Nephron progenitor cell (in vitro differentiated cells): ENCODE data around the gene FARP1.
A peak's percentile ranks its signal among the peaks of the same experiment; 100 is the strongest.

ENCODE experiments used
- DNase-seq: peaks from one replicate; pipeline ENCODE4 v3.0.0; 2021
- H3K27ac Mint-ChIP-seq: 2 replicates; pipeline ENCODE4 v1.8.0; 2021; ENCODE audit warnings: mild to moderate bottlenecking, moderate library complexity, mixed read lengths
- H3K27me3 Mint-ChIP-seq: 2 replicates; pipeline ENCODE4 v1.8.0; 2021; ENCODE audit warnings: mild to moderate bottlenecking, low read depth, mixed read lengths; ENCODE audit not compliant: poor library complexity
- H3K36me3 Mint-ChIP-seq: 2 replicates; pipeline ENCODE4 v1.8.0; 2021; ENCODE audit warnings: low read depth, mixed read lengths
- H3K4me1 Mint-ChIP-seq: 2 replicates; pipeline ENCODE4 v1.8.0; 2021; ENCODE audit warnings: mixed read lengths
- H3K4me3 Mint-ChIP-seq: 2 replicates; pipeline ENCODE4 v1.8.0; 2021; ENCODE audit warnings: mild to moderate bottlenecking, moderate library complexity, mixed read lengths
- H3K9me3 Mint-ChIP-seq: 2 replicates; pipeline ENCODE4 v1.8.0; 2021; ENCODE audit warnings: mild to moderate bottlenecking, moderate library complexity, mixed read lengths
- TF ChIP-seq, protein P1 (sequence below): fragments of 200-600 bp; sonication (generic); IDR thresholded peaks from 2 replicates; pipeline ENCODE4 v1.5.0; 2021; ENCODE audit warnings: antibody characterized with exemption

The FARP1 gene

GRCh38 chr13:98487522-98487921, 344.6 kb downstream of the FARP1 start:
- H3K27ac Mint-ChIP-seq, result peak overlapping the region; percentile 92
- no peaks in the 10 kb centered on the region for H3K9me3 Mint-ChIP-seq
- DNase-seq, result no peak
- H3K4me3 Mint-ChIP-seq, result no peak overlapping the region
- TF ChIP-seq, protein P1, sequence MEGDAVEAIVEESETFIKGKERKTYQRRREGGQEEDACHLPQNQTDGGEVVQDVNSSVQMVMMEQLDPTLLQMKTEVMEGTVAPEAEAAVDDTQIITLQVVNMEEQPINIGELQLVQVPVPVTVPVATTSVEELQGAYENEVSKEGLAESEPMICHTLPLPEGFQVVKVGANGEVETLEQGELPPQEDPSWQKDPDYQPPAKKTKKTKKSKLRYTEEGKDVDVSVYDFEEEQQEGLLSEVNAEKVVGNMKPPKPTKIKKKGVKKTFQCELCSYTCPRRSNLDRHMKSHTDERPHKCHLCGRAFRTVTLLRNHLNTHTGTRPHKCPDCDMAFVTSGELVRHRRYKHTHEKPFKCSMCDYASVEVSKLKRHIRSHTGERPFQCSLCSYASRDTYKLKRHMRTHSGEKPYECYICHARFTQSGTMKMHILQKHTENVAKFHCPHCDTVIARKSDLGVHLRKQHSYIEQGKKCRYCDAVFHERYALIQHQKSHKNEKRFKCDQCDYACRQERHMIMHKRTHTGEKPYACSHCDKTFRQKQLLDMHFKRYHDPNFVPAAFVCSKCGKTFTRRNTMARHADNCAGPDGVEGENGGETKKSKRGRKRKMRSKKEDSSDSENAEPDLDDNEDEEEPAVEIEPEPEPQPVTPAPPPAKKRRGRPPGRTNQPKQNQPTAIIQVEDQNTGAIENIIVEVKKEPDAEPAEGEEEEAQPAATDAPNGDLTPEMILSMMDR, result no peak
- H3K27me3 Mint-ChIP-seq, result peaks cover 3% of the 10 kb centered on the region
- peaks cover 5% of the 10 kb centered on the region for H3K36me3 Mint-ChIP-seq
- H3K4me1 Mint-ChIP-seq, result peaks cover 100% of the 10 kb centered on the region

DNA sequence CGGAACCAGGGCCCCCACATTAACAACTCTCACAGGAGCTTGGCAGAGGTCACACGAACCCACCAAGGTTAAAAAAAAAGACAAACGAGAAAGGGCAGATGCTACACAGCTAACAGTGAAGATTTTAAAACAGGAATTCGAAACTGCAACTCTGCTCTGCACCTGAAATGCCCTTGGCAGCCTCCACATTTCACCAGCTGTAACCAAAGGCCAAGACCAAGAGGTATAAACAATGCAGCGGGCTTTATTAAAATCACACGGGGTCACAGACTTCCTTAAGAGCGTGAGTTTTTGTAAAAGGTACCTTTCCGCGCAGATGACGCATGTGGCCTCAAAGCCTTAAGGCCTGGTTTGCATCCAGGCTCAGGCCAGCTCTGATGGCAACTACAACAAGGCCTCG, 345.8 kb downstream of the FARP1 start:
- H3K4me1 Mint-ChIP-seq, result peaks cover 99% of the 10 kb centered on the region
- H3K27ac Mint-ChIP-seq, result peak overlapping the region; percentile 92
- H3K27me3 Mint-ChIP-seq, result peaks cover 3% of the 10 kb centered on the region
- peaks cover 5% of the 10 kb centered on the region for H3K36me3 Mint-ChIP-seq
- no peak overlapping the region for H3K4me3 Mint-ChIP-seq
- no peaks in the 10 kb centered on the region for H3K9me3 Mint-ChIP-seq
- TF ChIP-seq, protein P1, result no peak
- no peak for DNase-seq

- TF ChIP-seq, protein P1, result no peak
- H3K4me1 Mint-ChIP-seq, result peaks cover 93% of the 10 kb centered on the region
- peak overlapping the region; percentile 92 for H3K27ac Mint-ChIP-seq
- peaks cover 5% of the 10 kb centered on the region for H3K27me3 Mint-ChIP-seq
- no peaks in the 10 kb centered on the region for H3K9me3 Mint-ChIP-seq
- H3K4me3 Mint-ChIP-seq, result peak overlapping the region; percentile 1
- H3K36me3 Mint-ChIP-seq, result peaks cover 8% of the 10 kb centered on the region
- DNase-seq, result no peak
Measured at GRCh38 chr13:98489446-98490194, 346.7 kb downstream of the FARP1 start.

DNA sequence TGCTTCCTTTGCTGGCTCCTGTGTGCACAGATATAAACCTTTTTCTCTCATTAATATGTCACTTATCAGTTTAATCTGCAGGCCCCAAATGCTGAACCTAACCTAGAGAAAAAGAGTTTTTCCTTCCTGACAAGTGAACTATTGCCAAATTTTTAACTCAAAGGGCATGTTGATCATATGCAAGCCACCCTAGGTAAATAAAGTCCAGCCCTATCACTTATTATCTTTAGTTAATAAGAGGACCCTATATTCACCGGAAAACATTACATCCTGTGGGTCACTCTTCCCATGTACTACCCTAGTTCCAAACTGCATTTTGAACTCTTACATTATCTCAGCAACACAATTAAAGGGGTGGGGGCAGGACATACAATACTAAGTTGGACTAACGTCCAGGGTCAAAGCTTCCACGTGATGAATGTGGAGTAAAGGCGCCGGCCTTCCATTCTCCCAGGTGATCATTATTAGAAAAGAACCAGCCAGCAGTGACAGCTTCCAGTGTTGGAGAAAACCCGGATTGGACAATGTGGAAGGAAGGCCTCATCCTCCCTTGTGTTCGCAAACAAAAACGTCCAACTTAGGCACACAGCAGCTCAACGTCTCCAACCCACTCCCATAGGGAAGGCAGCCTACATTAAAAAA, 347.4 kb downstream of the FARP1 start:
- Mint-ChIP-seq H3K9me3 (no peaks in the 10 kb centered on the region), H3K36me3 (peaks cover 10% of the 10 kb centered on the region), H3K27ac (peak overlapping the region; percentile 90), H3K27me3 (peaks cover 5% of the 10 kb centered on the region), H3K4me3 (peak overlapping the region; percentile 66), H3K4me1 (peaks cover 93% of the 10 kb centered on the region)
- DNase-seq, result no peak
- TF ChIP-seq, protein P1, result no peak

DNA sequence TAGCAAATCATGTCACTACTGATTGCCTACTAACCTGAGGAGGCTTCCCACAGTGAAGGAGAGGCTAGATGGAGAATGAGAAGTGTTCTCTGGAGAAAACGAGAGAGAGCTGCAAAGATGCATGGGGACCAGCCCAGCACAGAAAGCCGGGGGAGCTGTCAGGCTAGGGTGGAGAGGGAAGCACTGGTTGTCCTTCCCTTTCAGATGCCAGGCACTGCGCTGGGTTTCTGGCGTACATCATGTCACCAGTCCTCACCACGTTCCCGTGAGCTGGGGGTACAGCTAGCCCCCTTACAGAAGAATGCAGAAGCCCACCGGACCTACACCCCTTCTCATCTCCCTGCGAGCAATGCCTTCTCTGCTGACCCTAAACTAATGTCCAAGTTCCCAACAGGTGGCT, 348.0 kb downstream of the FARP1 start:
- TF ChIP-seq, protein P1, result no peak
- Mint-ChIP-seq H3K4me3 (peak overlapping the region; percentile 66), H3K9me3 (no peaks in the 10 kb centered on the region), H3K27me3 (peaks cover 5% of the 10 kb centered on the region), H3K27ac (peak overlapping the region; percentile 90), H3K4me1 (peaks cover 93% of the 10 kb centered on the region), H3K36me3 (peaks cover 10% of the 10 kb centered on the region)
- no peak for DNase-seq
